GM18526 (cell line): Measurements from ENCODE around the gene TMEM18.

Source experiments
- POLR2A ChIP-seq: IDR thresholded peaks from 3 replicates; pipeline ENCODE4 v1.6.1; 2011; ENCODE audit not compliant: insufficient read length; ENCODE audit errors: extremely low read depth

Gene TMEM18

DNA sequence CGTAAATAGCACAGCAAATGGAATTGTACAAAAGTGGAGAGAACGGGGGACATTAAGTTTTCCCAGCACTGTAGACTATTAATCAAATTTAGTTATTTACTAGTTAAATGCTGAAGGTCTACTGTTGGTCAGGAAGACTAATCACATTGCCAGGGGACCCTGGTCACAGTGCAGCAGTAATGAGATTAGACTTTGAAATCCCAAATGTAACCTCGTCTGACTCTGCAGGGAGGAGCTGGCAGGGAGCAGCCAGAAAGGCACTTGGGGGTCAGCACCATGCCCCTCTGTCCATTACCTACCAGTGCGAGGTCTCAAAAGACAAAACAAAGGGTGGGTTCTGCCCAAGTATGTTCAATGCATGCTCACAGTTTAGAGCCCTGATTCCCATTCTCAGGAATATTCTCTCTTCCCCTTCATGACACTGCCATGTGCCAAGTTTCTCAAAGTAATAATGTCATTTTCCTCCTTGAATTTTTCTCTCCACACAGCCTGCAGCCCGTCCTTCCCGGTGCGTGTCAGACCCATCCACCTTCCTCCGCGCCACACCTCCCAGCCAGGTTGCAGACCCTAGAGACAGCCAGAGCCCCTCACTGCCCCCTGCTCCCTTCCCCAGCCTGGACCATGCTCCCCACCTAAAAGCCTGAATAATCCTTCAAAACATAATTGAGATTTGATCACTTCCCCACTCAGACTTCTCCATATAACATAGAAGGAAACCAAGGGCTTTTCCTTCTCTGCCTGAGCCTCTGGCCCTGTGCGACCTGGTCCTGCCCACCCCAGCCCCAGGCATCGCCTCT, 52.5 kb downstream of the TMEM18 start:
- no peak for TF ChIP-seq POLR2A

DNA sequence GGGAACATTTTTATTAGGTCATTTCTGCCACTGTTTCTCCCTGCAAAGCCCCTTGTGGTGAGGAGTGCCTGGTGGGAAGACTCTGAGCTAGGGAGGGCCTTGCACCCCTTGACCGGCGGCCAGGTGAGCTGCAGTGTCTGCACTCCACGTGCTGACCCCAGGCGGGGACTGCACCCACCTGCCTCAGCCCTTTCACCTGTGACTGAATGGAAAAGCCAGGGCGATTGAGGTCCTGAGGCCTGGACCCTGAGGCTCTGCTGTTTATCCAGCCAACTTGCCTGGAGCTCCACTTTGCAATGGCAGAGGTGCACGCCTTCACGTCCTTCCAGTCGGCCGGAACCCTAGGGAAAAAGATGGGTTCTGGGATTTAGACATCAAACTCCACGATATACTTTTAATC, 53.1 kb downstream of the TMEM18 start:
- TF ChIP-seq POLR2A: no peak

DNA sequence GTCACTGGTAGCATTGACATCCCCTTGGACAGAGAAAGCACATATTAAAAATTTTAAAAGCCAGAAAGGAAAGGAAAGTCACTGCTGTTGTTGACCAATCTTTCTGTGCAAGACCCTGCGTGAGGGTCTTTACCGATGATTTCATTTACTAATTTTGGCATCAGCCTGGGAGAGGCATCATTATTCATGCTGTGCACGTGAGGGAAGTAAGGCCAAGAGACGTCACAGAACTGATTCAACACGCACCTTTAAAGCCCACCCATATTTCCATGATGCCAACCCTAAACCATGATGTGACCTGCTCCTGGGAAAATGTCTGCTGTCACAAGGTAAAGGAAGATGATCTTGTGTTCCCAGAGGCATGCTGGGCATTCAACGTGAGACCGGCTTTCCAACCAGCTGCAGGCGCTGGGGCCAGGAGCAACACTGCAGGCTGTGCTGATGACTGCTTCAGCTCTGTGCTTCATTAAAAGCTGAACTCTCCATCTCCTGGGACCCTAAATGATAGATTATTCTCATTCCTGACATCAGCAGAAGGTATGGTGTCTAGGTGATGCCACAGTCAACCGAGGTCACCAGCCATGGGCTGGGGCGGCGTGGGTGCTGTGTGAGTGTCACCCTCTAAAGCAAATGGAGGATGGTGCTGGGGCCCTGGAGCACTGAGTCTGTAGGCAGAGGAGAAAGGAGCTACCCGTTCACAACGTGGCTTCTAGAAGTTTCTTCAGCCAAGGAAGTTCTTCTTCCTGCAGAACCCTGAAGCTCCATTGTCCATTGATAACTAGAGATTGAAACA, 53.9 kb downstream of the TMEM18 start:
- TF ChIP-seq POLR2A: no peak

DNA sequence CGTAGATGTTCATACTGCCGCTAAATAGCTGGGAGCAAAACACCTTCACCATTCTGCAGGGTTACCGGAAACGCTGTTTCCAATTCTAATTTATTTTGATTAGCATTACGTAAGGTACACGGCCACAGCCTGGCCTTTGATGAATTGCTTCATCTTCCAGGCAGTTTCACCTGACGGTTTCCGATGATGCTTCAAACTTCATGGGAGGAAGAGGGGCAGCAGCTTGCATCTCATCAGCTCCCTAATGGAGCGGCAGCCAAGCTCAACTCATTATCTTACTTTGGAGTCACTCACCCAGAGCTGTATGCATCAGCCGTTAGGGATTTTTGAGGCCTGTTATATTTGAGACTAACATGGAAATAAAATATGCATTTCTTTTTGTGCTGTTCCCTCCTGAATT, 54.8 kb downstream of the TMEM18 start:
- TF ChIP-seq POLR2A: no peak

DNA sequence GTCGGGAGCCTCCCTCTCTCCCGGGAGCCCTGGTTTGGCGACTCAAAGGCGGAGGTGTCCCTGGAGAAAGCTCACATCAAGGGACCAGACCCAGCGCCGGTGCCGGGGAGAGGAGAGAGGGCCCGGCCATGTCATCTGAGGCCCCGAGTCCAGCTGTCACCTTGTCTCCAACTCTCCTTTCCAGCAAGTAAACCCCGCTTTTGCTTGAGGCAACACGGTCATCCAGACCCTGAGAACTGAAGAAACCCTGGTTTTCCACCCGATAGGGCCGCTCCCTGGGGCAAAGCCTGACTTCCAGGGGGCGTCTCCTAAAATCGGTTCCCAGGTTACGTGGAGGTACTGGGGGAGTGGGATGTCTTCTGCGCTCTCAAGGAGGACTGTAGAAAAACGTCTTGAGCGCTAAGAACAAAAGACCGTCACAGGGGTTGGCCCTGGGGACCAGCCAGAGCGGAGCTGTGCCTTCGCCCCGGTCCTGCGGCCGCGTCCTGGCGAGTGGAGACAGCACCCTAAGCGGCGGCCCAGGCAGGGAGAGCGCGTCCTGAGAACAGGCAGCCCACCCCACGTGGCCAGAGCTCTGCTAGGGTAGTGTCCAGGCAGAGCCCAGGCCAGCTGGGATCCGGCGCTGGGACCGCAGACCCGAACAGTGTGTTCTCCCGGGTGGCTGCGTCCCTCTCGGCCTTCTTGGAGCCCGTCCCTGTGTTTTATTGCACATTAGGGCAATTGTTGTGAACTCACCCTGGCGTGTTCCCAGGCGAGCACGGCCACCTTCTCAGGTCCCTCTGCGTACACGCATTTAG, 55.7 kb downstream of the TMEM18 start:
- no peak for TF ChIP-seq POLR2A

DNA sequence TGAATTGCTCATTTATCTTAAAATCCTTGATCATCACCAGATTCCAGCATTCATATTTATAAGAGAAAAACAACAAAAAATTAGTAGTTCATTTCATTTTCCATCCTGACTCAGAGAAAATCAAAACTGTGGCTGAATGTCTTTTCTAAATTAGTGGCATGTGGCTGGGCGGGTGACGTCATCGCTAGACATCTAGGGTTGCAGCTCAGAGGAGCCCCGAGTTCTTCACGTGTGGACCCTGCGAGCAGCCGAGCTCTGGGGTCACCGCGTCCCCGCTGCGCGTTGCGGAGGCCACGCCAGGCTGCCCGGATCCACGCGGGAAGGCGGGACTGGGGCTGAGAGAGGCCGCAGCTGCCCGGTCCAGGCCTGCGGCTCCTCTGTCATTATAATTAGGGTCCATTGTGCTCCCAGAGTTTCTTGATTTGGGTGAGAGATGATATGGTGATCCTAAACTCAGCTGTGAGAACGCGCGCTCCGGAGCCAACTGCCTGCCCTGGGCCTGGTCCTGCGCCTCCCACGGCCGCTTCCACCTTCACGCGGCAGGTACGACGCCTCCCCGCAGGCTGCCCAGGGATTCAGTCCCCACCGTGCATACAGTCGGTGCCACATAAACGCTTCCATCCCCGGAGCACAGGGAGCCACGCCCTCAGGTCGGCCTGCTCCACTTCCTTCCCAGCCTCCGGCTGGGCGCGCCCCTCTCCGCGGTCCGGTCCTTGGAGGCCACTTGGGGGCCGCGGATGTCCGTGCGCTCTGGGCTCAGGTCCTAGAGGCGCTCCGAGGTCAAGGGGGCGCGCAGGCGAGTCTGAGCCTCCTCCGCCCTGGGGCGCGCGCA, 56.5 kb downstream of the TMEM18 start:
- TF ChIP-seq POLR2A: no peak

DNA sequence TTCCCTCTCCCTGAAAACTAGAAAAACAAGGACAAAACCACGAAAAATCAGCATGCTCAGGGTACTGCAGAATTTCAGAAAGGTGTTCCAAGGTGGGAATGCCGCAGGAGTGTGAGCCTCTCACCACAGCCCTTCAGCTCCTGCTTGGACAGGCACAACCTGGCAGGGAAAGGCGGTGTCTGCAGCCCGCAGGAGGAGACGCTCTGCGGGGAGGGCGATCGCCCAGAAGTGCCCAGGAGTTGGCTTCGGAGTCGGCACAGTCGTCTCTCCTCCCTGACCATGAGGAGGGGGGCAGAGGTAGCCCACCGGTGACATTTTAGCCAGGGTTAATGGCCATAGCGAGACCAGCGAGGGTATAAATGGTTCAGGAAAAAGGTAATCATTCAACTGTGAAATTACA, 57.2 kb downstream of the TMEM18 start:
- no peak for TF ChIP-seq POLR2A

DNA sequence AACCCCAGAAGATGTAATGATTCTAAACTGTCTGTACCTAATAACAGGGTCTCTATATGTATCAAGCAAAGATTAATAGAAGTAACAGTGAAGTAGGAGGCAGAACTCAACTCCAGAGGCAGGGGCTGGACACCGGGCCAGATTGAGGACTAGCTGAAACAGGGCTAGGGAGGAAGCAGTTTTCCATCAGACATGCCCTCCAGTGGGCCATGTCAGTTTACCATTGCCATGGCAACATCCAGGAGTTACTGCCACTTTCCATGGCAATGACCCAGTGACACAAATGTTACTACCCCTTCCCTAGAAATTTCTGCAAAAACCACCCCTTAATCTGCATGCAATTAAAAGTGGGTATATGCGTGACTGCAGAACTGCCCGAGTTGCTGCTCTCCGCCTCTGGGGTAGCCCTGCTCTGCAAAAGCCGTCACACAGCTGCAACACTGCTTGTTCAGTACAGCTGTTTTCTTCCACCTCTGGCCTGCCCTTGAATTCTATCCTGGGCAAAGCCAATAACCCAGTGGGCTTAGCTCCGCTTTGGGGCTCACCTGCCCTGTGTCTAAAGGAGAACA, 58.7 kb downstream of the TMEM18 start:
- no peak for TF ChIP-seq POLR2A

DNA sequence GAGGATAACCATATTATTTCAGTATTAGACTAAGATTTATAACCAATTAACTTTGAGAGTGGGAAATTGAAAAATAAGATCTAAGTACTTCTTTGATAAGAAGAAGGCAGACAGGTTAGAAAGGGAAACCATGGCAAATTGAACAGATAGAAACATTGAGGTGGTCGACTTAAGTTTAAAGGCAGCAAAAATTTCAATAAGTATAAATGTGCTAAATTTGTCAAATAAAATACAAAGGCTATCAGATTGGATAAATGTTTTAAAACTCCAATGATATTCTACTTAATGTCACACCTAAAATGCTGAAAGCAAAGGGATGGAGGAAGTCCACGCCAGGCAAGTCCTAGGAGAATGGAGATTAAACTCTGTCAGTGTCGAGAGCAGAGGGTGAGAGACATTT, 59.2 kb downstream of the TMEM18 start:
- TF ChIP-seq POLR2A: no peak
